SK-N-SH treated with all-trans-retinoic acid at 6 μM for 48 hours (cell line): ENCODE results near the gene SLC22A25.
"Not testable (repeated sequence)": the region's sequence is repeated elsewhere in the genome, so short reads cannot be mapped to it uniquely, and the experiment has no call there.

Source experiments
- ATAC-seq: fragments of 200-7000 bp; cut with Tn5 transposase; 3 replicates; pipeline ENCODE4 v1.9.1; 2020; ENCODE audit warnings: mild to moderate bottlenecking, moderate library complexity
- ARNTL ChIP-seq: fragments of 450-650 bp; formaldehyde crosslinking; IDR thresholded peaks from 2 replicates; pipeline ENCODE4 v1.5.0; 2020; ENCODE audit warnings: low read depth, mild to moderate bottlenecking, moderate library complexity, borderline replicate concordance
- BACH2 ChIP-seq: fragments of 250-450 bp; sonication (Bioruptor Pico); IDR thresholded peaks from 2 replicates; pipeline ENCODE4 v1.9.0; 2021; ENCODE audit warnings: mild to moderate bottlenecking, borderline replicate concordance
- CSDC2 ChIP-seq: fragments of 250-450 bp; sonication (Bioruptor Pico); IDR thresholded peaks from 2 replicates; pipeline ENCODE4 v1.5.0; 2020; ENCODE audit warnings: mild to moderate bottlenecking, moderate library complexity
- ESRRG ChIP-seq: fragments of 250-450 bp; sonication (Bioruptor Pico); IDR thresholded peaks from 2 replicates; pipeline ENCODE4 v1.6.1; 2021; ENCODE audit warnings: mild to moderate bottlenecking
- GLIS3 ChIP-seq: fragments of 250-450 bp; sonication (Bioruptor Pico); IDR thresholded peaks from 2 replicates; pipeline ENCODE4 v1.5.0; 2020; ENCODE audit warnings: mild to moderate bottlenecking, moderate library complexity
- ISL1 ChIP-seq: fragments of 250-450 bp; sonication (Bioruptor Pico); IDR thresholded peaks from 2 replicates; pipeline ENCODE4 v2.1.2; 2022; ENCODE audit warnings: mild to moderate bottlenecking, moderate library complexity
- OSR1 ChIP-seq: fragments of 250-450 bp; sonication (Bioruptor Pico); IDR thresholded peaks from 2 replicates; pipeline ENCODE4 v1.8.0; 2022; ENCODE audit warnings: moderate library complexity, mild to moderate bottlenecking, inconsistent platforms
- PPARA ChIP-seq: fragments of 250-450 bp; sonication (Bioruptor Pico); IDR thresholded peaks from 2 replicates; pipeline ENCODE4 v1.5.0; 2020; ENCODE audit warnings: mild to moderate bottlenecking, borderline replicate concordance
- RARB ChIP-seq: fragments of 250-450 bp; sonication (Bioruptor Pico); IDR thresholded peaks from 2 replicates; pipeline ENCODE4 v1.8.0; 2021; ENCODE audit warnings: mild to moderate bottlenecking, moderate library complexity
- SNAI2 ChIP-seq: fragments of 250-450 bp; sonication (Bioruptor Pico); IDR thresholded peaks from 2 replicates; pipeline ENCODE4 v1.5.0; 2020; ENCODE audit warnings: mild to moderate bottlenecking, moderate library complexity
- TCF4 ChIP-seq: fragments of 250-450 bp; sonication (Bioruptor Pico); IDR thresholded peaks from 2 replicates; pipeline ENCODE4 v1.8.0; 2021; ENCODE audit warnings: mild to moderate bottlenecking, moderate library complexity, borderline replicate concordance
- ZC3H10 ChIP-seq: fragments of 250-450 bp; sonication (Bioruptor Pico); IDR thresholded peaks from 2 replicates; pipeline ENCODE4 v1.5.1; 2021; ENCODE audit warnings: mild to moderate bottlenecking, moderate library complexity
- ZFP30 ChIP-seq: fragments of 450-650 bp; formaldehyde crosslinking; IDR thresholded peaks from 2 replicates; pipeline ENCODE4 v1.5.0; 2022; ENCODE audit warnings: mild to moderate bottlenecking, moderate library complexity
- ZNF565 ChIP-seq: fragments of 450-650 bp; formaldehyde crosslinking; conservative IDR thresholded peaks from 2 replicates; pipeline ENCODE4 v1.5.0; 2020; ENCODE audit warnings: low read depth, mild to moderate bottlenecking, moderate library complexity
- ZNF70 ChIP-seq: fragments of 450-650 bp; formaldehyde crosslinking; IDR thresholded peaks from 2 replicates; pipeline ENCODE4 v1.5.0; 2020; ENCODE audit warnings: mild to moderate bottlenecking, moderate library complexity
- ZNF8 ChIP-seq: fragments of 450-650 bp; formaldehyde crosslinking; IDR thresholded peaks from 2 replicates; pipeline ENCODE4 v1.5.0; 2020; ENCODE audit warnings: mild to moderate bottlenecking, moderate library complexity
- TF ChIP-seq, protein P1 (sequence below): fragments of 250-450 bp; sonication (Bioruptor Pico); IDR thresholded peaks from 2 replicates; pipeline ENCODE4 v1.5.1; 2020; ENCODE audit warnings: low read depth, mild to moderate bottlenecking, moderate library complexity
- TF ChIP-seq, protein P2 (sequence below): fragments of 250-450 bp; sonication (Bioruptor Pico); IDR thresholded peaks from 2 replicates; pipeline ENCODE4 v1.8.0; 2020; ENCODE audit warnings: mild to moderate bottlenecking, moderate library complexity, borderline replicate concordance
- TF ChIP-seq, protein P3 (sequence below): fragments of 250-450 bp; sonication (Bioruptor Pico); IDR thresholded peaks from 2 replicates; pipeline ENCODE4 v1.5.0; 2020; ENCODE audit warnings: mild to moderate bottlenecking, moderate library complexity
- TF ChIP-seq, protein P4 (sequence below): fragments of 250-450 bp; sonication (Bioruptor Pico); IDR thresholded peaks from 2 replicates; pipeline ENCODE4 v1.5.1; 2021; ENCODE audit warnings: mild to moderate bottlenecking, moderate library complexity

SLC22A25 gene

DNA sequence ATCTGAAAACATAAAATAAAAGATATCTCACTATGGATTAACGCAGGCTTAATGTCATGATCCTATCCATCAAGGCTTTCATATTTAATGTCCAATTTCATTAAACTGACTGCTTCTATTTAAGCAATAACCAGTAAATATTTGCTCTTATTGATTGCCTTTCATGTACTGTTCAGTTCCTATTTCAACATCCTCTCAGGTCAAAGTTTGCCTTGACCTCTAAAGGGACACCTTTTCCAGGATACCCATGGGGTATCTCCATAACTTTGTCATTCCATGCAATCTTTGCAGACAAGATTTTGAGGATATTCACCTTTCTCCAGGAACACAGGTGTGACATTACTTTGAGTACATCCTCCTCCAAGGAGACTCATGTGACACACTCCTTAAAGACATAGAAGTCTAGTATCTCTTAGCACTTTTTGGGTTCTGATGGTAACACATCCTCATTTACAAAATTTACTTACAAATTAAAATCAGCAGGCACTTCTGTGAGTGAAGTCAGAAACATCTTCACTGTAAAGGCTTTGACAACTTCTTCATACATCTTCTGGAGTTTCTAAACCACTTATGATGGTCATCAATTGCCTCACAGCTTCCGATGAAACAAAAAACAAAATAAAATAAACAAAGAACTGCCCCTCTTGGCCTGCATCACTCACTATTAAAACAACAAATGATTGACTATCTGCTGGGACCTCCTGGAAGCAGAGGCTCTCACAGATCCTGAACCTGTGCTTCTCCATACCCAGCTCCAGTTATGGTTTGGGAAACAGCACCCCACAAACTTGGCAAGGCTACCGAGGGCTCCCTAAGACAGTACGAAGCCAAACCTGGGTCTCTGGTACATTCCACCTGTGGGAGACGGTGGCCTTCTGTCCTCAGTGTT is 7.0 kb upstream of the SLC22A25 start:
- TF ChIP-seq ZNF70 (CRISPR knock-in tag) (no peak), CSDC2 (no peak), ZC3H10 (CRISPR knock-in tag) (no peak), PPARA (CRISPR knock-in tag) (no peak), RARB (CRISPR knock-in tag) (no peak), ISL1 (no peak), ESRRG (CRISPR knock-in tag) (no peak), TCF4 (CRISPR knock-in tag) (no peak), SNAI2 (CRISPR knock-in tag) (no peak)
- TF ChIP-seq, protein P1, sequence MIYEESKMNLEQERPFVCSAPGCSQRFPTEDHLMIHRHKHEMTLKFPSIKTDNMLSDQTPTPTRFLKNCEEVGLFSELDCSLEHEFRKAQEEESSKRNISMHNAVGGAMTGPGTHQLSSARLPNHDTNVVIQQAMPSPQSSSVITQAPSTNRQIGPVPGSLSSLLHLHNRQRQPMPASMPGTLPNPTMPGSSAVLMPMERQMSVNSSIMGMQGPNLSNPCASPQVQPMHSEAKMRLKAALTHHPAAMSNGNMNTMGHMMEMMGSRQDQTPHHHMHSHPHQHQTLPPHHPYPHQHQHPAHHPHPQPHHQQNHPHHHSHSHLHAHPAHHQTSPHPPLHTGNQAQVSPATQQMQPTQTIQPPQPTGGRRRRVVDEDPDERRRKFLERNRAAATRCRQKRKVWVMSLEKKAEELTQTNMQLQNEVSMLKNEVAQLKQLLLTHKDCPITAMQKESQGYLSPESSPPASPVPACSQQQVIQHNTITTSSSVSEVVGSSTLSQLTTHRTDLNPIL (CRISPR knock-in tag): no peak
- ATAC-seq: no peak

DNA sequence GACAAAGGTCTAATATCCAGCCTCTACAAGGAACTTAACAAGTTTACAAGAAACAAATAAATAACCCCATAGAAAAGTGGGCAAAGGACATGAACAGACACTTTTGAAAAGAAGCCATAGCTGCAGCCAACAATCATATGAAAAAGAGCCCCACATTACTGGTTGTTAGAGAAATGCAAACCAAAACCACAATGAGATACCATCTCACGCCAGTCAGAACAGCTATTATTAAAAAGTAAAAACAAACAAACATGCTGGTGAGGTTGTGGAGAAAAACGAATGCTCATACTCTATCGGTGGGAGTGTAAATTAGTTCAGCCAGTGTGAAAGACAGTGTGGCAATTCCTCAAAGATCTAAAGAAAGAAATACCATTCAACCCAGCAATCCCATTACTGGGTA is 5.6 kb upstream of the SLC22A25 start:
- no peak for ATAC-seq

DNA sequence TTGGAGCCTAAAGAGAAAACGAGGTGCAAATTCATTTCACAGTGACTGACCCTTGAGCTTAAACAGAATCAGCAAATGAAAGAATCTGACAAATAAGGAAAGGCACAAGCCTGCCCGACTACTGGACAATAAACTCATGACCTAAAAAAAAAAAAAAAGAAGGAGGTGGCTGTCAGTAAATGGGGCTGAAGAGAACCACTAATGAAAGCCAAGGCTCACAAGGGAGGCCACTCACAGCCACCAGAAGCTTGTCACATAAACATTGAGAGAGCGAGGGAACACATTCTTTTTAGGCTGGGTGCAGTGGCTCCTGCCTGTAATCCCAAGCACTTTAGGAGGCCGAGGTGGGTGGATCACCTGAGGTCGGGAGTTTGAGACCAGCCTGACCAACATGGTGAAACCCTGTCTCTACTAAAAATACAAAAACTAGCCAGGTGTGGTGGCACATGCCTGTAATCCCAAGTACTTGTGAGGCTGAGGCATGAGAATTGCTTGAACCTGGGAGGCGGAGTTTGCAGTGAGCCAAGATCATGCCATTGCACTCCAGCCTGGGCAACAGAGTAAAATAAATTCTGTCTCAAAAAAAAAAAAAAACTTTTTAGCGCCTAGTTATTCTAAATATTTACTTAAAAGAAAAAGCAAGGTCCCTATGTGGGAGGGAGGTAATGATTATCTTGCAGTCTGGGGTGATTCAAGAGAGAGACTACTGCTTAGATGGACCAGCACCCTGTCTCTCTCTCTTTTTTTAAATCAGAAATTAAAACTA is 4.0 kb upstream of the SLC22A25 start:
- not testable (repeated sequence) for ATAC-seq

More for the DNA sequence above, 5.6 kb upstream of the SLC22A25 start:
- TF ChIP-seq TCF4 (CRISPR knock-in tag) (no peak), ESRRG (CRISPR knock-in tag) (no peak), ARNTL (CRISPR knock-in tag) (no peak), ZC3H10 (CRISPR knock-in tag) (no peak), OSR1 (CRISPR knock-in tag) (no peak), BACH2 (CRISPR knock-in tag) (no peak), RARB (CRISPR knock-in tag) (no peak), PPARA (CRISPR knock-in tag) (no peak), ZFP30 (no peak), ZNF8 (CRISPR knock-in tag) (no peak), CSDC2 (no peak), GLIS3 (CRISPR knock-in tag) (no peak), ZNF565 (CRISPR knock-in tag) (no peak), ZNF70 (CRISPR knock-in tag) (no peak), ISL1 (no peak)
- TF ChIP-seq, protein P2, sequence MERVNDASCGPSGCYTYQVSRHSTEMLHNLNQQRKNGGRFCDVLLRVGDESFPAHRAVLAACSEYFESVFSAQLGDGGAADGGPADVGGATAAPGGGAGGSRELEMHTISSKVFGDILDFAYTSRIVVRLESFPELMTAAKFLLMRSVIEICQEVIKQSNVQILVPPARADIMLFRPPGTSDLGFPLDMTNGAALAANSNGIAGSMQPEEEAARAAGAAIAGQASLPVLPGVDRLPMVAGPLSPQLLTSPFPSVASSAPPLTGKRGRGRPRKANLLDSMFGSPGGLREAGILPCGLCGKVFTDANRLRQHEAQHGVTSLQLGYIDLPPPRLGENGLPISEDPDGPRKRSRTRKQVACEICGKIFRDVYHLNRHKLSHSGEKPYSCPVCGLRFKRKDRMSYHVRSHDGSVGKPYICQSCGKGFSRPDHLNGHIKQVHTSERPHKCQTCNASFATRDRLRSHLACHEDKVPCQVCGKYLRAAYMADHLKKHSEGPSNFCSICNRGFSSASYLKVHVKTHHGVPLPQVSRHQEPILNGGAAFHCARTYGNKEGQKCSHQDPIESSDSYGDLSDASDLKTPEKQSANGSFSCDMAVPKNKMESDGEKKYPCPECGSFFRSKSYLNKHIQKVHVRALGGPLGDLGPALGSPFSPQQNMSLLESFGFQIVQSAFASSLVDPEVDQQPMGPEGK (CRISPR knock-in tag): no peak
- TF ChIP-seq, protein P1 (CRISPR knock-in tag): no peak
- TF ChIP-seq, protein P3, sequence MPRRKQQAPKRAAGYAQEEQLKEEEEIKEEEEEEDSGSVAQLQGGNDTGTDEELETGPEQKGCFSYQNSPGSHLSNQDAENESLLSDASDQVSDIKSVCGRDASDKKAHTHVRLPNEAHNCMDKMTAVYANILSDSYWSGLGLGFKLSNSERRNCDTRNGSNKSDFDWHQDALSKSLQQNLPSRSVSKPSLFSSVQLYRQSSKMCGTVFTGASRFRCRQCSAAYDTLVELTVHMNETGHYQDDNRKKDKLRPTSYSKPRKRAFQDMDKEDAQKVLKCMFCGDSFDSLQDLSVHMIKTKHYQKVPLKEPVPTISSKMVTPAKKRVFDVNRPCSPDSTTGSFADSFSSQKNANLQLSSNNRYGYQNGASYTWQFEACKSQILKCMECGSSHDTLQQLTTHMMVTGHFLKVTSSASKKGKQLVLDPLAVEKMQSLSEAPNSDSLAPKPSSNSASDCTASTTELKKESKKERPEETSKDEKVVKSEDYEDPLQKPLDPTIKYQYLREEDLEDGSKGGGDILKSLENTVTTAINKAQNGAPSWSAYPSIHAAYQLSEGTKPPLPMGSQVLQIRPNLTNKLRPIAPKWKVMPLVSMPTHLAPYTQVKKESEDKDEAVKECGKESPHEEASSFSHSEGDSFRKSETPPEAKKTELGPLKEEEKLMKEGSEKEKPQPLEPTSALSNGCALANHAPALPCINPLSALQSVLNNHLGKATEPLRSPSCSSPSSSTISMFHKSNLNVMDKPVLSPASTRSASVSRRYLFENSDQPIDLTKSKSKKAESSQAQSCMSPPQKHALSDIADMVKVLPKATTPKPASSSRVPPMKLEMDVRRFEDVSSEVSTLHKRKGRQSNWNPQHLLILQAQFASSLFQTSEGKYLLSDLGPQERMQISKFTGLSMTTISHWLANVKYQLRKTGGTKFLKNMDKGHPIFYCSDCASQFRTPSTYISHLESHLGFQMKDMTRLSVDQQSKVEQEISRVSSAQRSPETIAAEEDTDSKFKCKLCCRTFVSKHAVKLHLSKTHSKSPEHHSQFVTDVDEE: no peak
- TF ChIP-seq, protein P4, sequence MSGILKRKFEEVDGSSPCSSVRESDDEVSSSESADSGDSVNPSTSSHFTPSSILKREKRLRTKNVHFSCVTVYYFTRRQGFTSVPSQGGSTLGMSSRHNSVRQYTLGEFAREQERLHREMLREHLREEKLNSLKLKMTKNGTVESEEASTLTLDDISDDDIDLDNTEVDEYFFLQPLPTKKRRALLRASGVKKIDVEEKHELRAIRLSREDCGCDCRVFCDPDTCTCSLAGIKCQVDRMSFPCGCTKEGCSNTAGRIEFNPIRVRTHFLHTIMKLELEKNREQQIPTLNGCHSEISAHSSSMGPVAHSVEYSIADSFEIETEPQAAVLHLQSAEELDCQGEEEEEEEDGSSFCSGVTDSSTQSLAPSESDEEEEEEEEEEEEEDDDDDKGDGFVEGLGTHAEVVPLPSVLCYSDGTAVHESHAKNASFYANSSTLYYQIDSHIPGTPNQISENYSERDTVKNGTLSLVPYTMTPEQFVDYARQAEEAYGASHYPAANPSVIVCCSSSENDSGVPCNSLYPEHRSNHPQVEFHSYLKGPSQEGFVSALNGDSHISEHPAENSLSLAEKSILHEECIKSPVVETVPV (CRISPR knock-in tag): no peak
